GOT3 (cell line): ENCODE results near the gene LIN52.

Experiments used
- DNase-seq: peaks from one replicate; lab custom pipeline; 2025; ENCODE audit warnings: mixed read lengths; lab: John Stamatoyannopoulos, UW

Gene LIN52

DNA sequence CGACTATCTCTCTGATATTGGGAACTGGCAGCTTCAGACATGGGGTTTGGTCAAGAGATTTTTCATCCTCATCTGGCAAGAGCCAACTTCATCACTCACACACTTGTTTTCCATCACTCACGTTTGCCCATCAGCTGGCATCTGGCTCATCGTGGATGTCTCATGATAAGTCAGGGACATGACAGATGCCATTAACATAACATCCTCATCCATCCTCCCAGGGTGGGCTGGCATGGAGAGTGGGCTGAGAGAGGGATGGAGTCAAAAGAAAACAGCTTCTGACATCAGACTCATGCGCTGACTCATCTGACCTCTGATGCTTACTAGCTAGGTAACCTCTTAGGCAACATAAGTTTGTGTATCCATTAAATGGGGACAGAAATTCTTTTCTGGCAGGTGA, 152.7 kb downstream of the LIN52 start:
- DNase-seq = no peak

- DNase-seq = no peak
These were observed 154.5 kb downstream of the LIN52 start, which contains the start of gene VSX2 for GRCh38 chr14:74238974-74239847. Gene VSX2, plus strand, starts transcription at chr14:74239449. Its CDS starts 113 bp downstream, at chr14:74239562.

DNA sequence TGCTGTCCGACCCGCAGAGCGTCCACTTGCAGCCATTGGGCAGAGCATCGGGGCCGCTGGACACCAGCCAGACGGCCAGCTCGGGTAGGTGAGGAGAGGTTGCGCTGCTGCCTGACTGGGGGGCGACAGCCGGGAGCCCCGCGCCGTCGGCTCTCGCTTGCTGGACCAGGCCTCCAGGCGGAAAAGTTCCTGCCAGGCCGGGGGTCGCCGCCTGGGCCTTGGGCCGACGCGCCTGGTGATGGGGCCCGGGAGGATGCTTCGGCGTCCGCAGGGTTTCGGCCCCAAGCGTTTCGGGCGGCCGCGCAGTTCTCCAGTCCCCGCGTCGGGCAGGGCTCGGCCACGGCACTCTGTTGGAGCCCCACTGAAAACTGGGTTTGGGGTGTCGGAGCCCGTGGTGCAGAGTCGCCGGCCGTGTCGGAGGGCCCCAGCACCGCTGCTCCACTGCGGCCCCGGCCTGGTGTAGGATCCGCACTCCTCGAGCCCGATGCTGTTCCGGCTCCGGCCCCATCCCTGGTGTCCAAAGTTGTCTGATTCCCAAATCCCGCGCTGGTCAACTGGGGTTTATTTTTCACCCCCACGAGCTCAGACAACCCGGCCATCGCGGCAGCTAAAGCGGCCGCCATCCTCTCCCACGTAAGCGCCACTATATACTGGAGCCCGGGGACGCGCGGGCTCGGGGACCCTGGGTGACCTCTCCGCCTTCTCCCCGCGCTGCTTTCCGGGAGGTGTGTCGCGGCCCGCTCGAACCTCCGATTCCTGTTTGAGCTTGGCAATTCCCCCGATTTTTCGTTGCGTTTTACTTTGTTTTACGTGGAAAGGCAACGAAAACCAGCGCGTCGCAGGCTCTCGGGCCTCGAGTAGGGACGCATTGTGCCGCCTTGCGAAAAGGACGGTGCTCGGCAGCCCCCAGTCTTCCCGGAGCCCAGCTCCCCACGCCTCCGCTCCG, 155.4 kb downstream of the LIN52 start:
- DNase-seq = no peak

GRCh38 chr14:74240794-74241651, 156.3 kb downstream of the LIN52 start:
- DNase-seq = no peak

DNA sequence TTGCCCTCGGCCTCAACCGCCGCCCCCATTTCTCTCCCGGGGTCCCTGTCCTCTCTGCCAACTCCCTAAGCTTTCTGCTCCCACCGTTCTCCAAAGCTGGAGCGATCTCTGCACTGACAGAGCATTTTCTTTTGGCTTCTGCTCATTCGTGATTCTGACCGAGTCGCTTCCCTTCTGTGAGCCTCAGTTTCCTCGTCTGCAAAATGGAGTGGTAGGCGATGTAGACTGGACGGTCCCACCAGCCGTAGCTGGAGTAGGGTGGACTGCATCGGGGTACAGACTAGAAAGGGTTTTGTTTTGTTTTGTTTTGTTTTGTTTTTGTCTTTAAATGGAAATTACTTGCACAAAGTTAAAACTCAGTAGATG, 156.9 kb downstream of the LIN52 start:
- DNase-seq = no peak

DNA sequence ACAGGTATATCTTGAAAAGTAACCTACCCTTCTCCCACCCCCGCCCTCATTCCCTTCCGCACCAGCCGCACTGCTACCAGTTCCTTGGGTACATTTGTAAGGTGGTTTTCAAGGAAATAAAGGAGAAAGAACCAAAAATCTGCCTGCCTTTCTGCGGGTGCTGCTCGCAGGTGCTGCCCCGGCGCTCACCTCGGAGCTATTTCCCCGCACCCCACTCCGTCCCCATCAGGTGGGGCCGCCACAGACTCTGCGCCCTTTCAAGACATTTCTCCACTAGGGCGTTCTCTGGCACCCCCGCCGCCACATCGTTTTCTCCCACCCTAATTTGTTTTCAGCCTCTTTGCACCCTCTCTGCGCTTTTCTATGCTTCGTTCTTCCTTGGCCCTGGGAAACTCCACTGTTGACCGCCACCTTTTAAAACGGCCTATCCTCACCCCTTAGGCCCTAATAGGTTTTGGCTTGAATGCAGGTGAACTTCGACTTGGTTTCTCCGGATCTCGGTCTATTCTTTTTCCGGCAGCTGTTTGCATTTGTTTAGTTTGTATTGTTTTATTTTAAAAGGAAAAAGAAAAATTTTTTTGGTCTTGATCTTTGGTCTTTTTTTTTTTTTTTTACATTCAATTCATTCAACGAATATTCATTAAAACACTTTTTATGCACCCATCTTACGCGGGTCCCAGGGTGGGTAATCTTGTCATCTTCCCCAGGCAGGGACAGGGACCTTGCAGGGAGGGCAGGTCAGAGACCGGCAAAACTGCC, 157.4 kb downstream of the LIN52 start:
- DNase-seq = no peak

GRCh38 chr14:74242780-74243042, 158.0 kb downstream of the LIN52 start:
- no peak for DNase-seq

DNA sequence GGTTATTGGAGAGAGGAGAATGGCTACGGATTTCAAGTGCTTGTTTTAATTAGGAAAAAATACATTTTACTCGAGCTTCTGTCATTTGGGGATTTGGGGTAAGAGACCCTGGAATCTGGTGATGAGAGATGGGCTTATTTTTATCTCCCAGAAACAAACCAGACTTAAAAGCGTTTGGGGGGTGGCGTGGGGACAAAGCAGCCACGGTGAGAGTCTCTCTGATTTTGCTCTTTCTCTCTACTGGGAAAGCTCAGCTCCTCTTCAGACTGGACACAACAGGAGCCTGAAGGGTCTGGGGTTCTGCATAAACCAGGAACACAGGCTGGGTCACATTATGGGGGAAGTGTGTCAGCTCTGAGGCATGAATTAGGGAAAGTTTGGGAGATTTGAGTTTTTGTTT, 158.3 kb downstream of the LIN52 start:
- DNase-seq = no peak

DNA sequence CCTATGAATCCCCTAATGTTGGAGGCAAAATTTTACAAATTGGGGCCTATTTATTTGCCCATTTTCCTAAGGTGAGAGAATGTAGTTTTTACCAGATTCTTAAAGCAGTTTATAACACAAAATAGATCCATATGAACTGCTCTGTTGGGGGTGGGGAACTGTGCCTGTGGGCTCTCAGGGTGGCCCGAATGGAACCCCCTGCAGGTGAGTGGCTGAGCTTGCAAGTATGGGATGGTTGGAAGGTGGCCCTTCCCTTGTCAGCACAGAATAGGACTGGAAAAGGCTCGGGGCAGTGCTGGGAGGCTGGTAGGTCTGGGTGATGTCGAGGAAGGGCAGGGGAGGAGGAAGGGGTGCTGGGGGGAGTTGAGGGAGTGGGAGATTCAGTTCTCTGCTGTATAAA, 159.4 kb downstream of the LIN52 start:
- DNase-seq = no peak

DNA sequence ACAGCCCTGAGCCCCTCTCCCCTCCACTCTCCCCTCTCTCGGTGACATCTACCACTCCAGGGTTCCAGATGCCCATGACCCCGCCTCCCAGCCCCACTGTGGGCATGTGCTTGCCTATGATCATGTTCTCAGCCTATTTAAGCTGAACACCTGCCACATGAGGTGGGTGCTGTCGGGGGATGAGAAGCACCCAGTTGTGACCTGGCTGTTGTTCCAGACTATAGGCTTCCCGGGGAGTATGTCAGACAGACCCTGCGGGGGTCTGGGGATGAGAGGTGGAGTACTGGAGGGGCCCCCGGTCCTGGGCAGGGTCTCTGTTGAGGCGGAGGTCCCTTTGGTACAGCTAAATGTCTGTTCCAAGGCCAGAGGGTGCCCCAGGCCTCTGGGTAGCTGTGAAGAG, 160.5 kb downstream of the LIN52 start:
- DNase-seq = no peak

GRCh38 chr14:74246542-74246941, 161.8 kb downstream of the LIN52 start:
- DNase-seq = no peak

DNA sequence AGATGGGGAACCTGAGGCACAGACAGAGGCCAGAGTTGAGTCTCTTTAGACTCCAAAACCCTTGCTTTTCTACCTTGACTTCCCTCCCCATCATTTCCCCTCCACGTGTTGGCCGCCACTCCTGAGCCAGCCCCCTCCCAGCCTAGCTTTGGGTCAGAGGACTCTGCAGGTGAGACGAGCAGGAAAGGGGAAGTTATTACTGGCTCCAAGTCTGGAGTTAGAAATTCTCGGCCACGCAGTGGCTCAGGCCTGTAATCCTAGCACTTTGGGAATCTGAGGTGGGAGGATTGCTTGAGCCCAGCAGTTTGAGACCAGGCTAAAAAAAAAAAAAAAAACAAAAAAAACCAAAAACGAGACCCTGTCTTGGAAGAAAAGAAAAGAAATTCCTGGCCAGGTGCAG, 163.3 kb downstream of the LIN52 start:
- DNase-seq = no peak

DNA sequence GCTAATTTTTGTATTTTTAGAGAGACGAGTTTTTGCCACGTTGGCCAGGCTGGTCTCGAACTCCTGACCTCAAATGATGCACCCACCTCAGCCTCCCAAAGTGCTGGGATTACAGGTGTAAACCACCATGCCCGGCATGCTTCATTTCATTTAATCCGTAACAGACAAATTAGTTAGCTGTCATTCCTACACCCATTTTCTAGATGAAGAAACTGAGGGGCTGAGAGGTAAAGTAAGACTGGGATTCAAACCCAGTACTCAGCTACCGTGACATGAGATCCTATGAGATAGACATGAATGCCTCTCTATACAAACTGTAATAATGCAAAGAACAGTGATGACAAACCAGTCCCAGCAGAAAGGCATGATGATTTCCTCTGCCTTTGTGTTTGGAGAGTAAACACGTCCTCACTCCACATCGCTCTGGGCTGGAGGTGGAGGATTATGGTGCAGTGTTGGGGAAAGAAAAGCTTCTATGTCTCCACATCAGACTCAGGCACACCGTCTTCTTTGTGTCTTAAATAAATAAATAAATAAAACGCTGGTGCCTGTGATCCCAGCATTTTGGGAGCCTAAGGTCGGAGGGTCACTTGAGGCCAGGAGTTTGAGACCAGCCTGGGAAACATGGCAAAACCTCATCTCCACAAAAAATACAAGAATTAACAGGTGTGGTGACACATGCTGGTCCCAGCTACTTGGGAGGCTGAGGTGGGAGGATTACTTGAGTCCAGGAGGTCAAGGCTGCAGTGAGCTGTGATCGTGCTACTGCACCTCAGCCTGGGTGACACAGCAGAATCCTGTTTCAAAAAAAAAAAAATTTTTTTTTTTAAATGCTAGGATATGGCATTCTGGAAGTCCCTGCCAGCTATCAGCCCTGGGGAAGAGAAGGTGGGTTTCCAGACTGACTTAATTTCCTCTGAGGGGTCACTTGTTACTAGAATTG, 164.9 kb downstream of the LIN52 start:
- no peak for DNase-seq
